Left hindlimb (tissue), 1 donor: ENCODE results near the gene RGSL1.

Experiments
- DNase-seq: peaks from one replicate; pipeline ENCODE4 v3.0.0-alpha.2; 2018

The RGSL1 gene

DNA sequence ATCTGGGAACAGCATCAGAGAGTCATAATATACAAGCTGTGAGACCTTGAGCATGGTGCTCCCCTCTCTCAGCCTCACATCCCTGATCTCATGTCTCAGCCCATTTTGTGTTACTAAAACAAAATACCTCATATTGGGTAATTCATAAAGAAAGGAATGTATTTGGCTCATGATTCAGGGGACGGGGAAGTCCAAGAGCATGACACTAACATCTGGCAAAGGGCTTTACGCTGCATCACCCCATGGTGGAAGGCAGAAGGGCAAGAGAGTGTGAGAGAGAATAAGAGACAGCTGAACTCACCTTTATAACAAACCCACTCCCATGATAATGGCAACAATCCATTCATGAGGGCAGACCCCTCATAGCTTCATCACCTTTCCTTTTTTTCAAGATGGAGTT is 102.6 kb downstream of the RGSL1 start:
- DNase-seq, result no peak

DNA sequence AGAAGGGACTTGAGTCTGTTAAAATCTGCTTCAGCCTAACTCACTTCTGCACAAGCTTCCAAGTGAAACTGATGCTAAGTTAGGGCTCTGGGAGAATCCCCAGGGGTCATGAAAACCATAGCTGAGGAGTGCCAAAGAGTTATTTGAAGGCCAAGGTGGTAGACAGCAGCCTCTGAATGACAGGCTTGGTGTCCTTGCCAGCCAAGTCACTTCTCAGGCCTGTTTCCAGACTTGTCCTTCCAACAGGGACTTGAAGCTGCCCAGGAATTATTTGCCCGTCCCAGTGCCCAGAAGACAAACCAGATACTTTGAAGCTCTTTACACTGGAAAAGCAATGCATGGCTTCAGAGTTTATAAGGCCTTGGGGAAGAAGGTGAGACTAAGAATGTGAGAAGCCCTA is 105.5 kb downstream of the RGSL1 start:
- DNase-seq, result no peak

DNA sequence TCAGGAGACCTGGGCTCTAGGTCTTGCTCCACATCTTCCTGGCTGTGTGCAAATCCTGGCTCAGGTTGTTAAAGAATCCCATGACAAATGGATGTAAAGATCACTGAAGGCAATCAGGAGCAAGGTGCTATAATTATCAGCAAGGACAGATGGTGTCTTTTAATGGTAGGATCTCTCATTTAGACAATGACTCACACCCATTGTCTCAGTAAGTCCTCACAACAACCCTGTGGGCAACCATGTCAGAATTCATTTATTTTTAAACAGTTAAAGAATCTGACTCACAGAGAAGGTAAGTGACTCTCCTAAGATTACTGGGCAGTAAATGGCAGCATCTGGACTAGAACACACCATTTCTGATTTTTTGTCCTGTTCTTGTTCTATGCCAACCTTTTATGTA is 106.3 kb downstream of the RGSL1 start:
- DNase-seq, result no peak

DNA sequence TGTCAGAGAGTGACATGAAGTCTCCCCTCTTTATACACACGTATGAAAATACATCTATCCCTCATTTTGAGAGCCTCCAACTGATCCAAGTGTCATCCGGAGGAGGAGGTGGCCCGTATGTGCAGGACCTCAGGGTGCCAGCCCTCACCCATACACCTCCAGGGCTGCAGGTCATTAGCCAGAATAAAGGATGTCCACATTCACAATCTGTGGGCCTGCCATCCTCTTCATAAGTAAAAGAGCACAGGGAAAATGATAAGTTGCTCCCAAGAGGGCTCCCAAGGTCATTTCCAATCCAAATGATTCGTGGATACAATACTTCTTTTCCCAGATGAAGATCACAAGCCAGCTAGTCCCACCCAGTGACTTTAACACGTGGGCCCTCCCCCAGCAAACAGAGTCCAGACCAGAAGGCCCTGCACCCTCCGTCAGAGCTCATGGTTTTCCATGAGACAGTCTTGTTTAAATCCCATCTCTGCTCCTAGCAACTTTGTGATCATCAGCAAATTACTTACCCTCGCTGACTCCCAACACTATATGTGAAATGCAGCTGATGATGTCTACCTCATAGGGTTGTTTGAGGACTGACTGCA is 110.5 kb downstream of the RGSL1 start:
- no peak for DNase-seq

DNA sequence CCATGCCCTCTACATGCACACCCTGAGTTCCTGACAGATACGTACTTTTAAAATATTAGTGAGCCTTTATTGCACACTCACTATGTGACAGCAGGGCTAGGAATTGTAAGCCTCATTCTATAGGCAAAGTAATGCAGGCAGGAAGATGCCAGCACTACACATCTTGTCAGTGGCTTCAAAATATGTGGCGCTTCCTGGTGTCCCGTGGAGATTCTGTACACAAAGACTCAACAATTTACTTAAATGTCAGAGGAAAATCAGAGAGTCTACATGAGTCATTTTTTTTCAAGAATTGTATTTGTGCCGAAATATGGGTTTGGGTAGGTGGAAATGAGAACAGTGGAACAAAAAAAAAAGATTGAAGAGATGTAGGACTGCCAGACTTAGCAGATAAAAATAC is 111.5 kb downstream of the RGSL1 start:
- no peak for DNase-seq

DNA sequence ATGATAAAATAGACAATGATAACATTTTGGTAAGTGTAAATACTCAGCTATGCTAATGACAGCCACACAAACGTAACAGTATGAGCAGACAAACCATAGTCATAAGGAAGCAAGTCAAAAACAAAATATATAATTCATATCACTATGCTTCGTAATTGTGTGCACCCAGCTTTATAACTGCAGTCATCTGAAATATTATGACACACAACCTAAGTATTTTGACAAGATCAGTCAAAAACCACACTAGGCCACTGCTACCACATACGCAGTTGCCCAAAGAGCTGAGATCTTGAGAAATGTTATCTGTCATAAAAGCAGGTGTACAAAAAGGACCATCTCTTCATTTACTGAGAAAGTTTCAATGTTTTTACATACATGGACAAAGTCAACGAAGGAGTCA is 113.1 kb downstream of the RGSL1 start:
- DNase-seq, result no peak

DNA sequence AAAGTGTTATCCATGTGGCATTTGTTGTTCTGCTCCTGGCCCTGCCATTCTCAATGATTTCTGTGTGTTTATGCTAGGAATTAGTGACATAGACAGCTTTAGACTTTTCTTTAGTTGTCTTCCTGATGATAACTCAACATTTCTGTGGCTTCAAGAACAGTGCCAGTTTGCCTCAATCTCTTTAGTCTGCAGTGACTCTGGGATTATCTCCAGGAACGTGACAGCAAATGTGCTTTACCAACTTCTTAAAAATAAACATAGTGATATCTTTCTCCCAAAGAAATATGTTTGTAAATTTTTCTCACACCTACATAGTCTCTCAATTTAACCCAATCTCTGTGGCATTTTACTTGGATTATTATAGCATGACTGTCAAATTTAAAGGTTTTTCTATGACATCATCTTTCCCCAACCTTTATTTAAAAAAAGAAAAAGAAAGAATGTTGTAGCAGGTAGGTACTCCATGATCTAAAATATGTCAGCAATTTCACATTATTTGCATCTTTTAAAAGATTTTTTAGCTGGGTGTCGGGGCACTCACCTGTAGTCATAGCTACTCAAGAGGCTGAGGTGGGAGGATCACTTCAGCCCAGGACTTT is 114.6 kb downstream of the RGSL1 start:
- DNase-seq, result no peak

DNA sequence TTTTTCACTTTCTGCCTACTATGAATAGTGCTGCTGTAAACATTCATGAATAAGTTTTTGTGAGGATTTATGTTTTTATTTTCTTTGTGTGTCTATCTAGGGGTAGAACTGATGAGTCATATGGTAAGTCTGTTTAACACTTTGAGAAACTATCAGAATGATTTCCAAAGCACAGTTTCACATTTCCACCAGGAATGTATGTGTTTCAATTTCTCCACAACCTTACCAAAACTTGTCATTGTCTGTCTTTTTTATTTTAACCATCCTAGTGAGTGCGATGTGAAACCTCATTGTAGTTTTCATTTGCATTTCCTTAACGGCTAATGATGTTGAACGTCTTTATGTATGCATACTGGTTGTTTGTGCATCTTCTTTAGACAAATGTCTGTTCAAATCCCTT is 115.6 kb downstream of the RGSL1 start:
- DNase-seq, result no peak

DNA sequence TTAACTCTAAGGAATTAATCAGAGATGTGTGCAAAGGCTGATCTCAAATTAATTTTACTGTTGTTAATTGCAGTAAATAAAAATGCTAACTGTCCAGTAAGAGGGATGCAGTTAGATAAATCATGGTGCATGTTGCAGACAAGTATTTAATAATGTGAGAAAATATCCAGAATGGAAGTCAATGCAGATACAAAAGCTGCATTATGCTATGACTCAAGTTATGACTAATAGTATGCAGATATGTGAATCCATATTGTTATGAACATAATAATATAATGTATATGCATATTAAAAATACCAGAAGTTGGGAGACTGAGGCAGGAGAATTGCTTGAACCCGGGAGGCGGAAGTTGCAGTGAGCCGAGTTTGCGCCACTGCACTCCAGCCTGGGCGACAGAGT is 117.7 kb downstream of the RGSL1 start:
- DNase-seq, result no peak

DNA sequence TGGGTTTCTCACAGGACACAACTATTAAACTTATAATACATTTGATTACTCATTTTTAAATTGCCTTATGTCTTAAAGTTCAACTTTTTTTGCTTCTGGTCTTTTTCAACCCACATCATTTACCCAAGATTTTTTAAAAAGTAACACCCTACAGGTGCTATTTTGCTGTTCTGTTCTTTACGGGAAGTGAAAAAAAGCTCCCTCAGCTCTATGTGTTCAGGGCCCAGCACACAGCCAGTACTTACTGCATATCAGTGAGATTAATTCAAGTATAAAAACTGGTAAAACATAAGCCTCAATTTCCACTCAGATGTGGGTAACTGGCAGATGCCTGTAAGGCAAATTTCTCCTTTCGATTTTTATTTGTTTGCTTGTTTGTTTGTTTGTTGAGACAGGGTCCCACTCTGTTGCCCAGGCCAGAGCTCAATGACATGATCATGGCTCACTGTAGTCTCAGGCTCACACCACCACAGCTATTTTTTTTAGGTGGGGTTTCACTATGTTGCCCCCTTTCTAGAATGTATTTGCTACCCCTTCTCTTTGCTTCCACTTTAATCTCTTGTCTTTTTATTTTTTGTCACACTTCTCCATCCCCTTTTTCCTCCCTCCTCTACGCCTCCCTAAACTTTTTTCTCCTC is 118.8 kb downstream of the RGSL1 start:
- no peak for DNase-seq

DNA sequence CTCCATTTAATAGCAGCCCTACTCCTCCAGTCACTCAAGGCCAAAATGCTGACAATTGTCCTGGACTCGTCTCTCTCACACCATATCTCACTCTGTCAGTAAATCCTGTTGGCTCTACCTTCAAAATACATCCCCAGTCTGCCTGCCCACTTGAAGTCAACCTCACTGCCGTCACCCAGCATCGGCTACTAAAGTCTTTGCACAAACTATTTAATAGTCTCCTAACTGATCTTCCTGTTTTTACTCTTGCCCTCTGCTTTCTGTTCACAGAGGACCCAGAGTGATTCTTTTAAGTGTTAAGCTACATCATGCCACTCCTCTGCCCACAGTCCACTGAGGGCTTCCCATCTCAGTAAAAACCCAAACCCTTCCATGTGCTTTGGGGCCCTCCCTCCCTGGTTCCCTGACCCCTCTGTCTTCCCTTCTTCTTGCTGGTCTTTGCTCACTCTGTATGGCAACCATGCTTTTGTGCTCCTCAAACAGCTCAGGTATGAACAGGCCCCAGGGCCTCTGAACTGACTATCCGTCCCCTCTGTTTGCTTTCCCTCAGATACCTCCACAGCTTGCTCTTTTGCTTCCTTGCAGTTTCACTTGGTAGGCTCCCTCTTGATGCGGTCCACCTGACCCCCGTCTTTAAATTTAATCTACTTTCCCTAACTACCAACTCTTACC is 120.1 kb downstream of the RGSL1 start:
- DNase-seq, result no peak

DNA sequence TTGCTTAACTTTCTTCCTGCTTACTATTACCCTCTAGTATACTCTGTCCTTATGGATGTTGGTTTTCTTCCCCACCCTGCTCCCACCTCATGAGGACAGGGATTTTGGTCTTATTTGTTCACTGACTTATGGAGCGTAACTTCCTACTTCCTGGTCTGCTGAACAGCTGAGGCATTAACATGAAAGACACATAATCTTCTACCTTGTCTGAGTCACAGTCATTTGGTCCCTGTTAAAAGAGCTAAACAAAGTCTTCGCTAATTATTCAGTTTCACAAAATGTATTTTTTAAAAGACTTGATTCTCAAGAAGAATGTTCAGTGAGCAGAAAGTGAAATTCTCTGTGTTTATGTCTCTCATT is 120.6 kb downstream of the RGSL1 start:
- DNase-seq, result no peak

DNA sequence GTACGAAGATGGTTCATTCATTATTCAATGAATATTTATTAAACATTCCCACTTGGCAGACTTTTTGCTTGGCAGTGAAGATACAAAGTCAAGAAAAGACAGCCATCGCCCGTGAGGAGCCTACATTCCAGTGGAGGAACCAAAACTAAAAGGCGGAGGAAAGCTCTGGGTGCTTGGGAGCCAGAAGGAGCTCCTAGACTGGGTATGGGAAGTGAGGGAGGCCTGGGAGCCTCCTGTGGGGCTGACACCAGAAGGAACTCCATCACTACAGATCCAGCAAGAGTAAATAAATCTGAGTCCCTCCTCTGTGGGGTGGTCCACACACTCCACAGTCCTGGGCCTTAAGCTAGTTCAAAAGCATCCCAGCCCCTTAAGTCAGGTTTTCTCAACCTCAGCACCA is 124.2 kb downstream of the RGSL1 start:
- no peak for DNase-seq

DNA sequence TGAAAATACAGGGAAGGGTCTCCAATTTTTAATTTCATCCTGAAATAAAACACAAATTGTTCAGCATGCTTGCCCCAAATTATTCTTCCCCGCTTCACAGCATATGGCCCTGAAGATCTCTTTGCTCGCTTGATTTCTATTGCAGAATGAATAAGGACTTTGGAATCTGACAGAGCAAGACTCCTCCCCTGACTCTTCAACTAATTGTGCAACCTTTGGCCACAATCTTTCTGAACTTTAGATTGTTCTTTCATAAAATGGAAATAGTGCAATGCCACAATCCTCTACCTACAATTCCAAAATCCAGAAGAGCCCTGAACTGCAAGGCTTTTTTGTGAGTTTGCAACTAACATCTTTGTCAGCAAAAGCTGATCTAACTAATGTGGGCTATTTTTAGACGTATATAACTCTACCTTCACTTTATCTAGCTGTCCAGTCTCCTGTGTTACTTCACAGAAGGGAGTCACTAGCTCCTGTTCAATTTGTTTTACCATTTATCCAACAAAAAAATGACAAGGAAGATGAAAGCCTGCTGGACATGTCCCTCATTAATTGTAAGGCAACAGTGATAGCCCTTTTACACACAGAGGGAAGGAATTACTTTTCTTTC is 125.7 kb downstream of the RGSL1 start:
- DNase-seq, result no peak

DNA sequence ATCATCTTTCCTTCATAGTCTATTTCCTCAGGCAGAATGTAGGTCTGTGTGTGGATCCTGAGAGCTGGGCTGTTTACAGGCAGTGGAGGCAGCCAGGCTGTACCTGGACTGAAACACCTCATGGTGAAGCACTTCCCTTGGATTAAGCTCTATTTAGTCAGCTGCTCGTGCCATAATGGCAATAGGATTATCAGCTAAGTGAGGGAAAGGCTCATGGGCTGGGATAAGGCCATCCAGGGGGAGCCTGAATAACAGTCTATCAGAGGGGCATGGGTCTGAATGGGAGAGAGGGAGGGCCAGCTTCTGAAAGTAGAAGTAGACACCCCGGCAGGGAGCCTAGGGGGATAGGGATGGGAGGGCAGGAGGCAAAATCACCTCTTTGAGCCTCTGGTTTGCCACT is 130.8 kb downstream of the RGSL1 start:
- no peak for DNase-seq

DNA sequence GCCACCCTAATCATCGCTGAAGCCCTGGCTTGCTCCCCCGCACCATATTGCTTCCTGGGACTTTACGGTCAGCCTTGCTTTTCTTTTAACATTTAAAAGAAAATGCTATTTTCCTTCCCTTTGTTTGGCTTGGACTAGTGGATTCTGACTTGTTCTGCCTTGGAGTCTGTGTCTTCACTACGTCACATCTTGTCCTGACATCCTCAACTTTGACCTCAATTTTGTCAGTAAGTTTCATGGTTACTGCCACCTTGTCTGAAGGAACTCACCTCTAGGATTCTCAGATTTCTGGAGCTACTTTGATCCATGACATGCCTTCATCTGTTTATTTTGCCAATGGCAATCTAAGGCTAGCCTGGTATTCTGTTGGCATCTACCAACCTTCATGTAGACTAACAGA is 134.8 kb downstream of the RGSL1 start:
- DNase-seq, result no peak

DNA sequence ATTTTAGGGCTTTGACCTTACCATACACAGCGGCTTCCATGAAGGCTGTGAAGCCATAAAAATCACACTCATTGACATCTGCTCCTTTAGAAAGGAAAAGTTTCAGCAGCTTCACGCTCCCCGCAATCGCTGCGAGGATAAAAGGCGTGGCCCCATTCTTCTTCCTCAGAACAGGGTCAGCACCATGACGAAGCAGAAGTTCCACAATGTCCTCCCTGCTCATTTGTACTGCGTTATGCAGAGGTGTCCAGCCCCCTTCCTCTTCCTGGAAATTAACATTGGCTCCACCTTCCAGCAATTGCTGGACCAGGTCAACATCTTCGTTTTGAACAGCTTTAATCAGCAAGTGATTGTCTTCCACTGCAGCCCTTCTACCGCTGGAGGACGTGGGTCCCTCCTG is 136.4 kb downstream of the RGSL1 start:
- no peak for DNase-seq

DNA sequence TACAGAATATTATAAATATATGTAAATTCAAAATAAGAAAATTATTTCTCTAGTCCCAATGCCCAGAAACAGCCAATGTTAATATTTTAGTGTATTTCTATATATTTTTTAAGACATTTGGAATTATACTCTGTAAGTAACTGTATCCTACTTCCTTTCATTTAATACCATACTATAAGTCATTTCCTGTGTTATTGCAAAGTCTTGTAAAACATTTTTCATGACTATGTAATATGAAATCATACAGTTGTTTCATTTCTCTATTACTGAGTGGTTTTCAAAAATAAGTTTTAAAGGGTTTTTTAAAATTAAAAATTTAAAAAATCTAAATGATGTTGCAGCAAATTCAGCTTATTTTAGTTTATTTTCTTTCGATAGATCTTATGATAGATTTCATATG is 137.1 kb downstream of the RGSL1 start:
- no peak for DNase-seq

DNA sequence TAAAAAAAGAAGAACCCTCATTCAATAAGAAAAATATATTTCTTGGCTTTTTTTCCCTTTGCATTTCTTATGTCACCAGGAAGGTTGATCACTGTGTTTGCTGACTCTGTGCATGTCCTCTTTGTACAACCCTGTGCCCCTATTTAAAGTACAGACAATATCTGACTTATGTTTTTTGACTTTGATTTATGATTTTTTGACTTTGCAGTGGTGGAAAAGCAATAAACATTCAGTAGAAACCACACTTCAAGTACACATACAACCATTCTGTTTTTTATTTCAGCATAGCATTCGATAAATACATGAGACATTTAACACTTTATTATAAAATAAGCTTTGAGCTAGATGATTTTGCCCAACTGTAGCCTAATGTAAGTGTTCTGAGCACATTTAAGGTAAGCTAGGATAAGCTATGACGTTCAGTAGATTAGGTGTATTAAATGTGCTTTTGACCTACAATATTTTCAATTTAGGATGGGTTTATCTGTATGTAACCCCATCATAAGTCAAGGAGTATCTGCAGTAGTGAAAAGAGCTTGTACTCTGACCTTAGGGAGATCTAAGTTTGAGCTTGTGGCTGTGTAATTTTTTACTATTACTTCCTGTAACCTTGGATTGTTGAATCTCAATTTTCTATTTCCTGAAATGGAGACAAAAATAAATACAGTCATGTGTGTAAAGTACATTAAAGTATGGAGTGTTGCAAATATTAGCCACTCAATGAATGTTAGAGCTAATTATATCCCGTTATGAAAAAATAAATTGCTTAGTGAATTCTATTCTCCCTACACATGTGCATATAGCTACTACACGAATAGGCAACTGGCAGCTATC is 137.9 kb downstream of the RGSL1 start:
- no peak for DNase-seq

DNA sequence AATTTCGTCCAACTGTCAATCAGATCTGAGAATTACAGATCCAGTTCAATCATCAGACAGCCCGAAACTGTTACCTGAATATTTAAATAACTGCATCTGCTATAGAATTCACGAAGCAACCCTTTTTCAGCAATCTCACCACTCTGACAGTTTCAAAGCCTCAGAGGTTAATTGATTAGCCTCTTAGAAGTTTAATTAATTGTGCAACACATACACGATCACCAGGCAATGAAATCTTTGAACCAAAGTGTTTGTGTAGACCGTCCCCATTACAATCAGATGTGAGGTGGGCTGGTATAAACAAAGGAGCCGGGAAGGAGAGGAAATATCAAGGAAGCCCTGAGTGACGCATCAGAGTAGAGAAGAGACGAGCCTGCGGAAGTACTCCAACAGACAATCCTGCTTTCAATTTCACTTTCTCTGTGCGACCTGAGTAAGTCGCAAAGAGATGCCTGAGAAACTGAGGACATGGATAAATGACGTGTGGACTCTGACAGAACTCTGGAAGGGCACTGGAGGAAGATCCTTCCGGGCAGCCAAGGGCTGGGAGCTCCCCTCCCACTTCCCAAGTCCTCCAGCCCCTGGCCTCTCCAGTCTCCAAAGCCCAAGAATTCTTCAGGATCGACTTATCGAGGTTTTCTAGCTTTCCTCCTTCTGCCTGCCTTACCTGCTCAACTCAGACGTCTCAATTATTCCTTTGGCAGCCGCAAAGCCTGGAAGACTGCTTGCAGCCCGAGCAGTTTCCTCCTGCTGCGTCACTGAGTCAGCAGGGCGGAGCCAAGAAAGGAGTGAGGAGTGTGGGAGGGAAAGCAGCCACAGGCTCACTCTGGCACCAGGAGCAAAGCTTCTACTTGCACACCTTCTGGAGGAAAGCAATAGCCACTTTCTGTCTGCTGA is 138.8 kb downstream of the RGSL1 start, which contains the start of gene RNASEL:
RNASEL (minus strand) TSS at position 757 of the 897 bp plus-strand sequence. CDS start 2,450 bp downstream, outside the sequence.
- peak; percentile 83 for DNase-seq

DNA sequence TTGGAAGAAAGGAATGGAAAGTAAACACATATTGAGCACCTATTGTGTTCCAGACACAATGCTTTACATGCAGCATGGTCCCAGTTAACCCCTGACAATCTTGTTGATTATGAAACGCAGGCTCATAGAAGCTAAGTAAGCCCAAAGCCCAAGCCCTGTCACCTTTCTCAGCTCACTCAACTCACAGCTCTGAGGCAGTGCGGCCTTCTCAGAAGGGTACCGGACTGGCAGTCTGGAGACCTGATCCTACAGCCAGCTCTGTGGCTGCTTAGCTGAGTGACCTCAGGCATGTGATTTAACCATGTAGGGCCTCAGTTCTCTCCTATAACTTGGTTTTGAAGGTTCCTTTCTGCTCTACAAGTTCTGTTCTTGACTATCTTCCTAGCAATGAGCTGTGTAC is 139.6 kb downstream of the RGSL1 start:
- DNase-seq, result no peak

DNA sequence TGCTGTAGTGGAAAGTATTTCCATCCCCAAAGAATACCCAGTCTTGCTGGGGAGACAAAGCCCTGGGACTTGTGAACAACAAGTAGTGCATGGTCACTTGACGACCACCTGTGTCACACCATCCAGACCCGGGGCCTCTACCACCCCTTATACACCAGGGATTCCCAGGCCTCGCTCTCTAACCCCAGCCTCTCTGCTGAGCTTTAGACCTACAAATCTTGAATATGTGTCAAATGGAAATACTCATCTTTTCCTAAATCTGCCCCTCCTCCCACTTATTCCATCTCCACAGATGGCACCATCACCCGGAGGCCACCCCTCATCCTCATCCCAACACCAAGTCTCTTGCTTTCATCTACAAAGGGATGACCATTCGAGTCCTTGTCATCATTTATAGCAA is 140.0 kb downstream of the RGSL1 start:
- DNase-seq, result no peak
